ENCODE measurements around the gene FAM227B. TPM values are rescaled to one million over a fixed set of nuclear protein-coding genes. Genes with fewer than 3 reads are reported as not detected.

FAM227B gene
- total RNA-seq, 1 experiment from 2014 or later: 2.3 TPM

GRCh38 chr15:49650676-49651075, 30.1 kb upstream of the FAM227B start:
- Mint-ChIP-seq H3K4me3 (ENCODE audit: unreplicated experiment) (no peak overlapping the region), H3K4me1 (ENCODE audit: low read depth, unreplicated experiment) (no peaks in the 10 kb centered on the region), H3K27me3 (ENCODE audit: insufficient read depth, unreplicated experiment) (no peaks in the 10 kb centered on the region), H3K36me3 (ENCODE audit: insufficient read depth, unreplicated experiment) (no peaks in the 10 kb centered on the region), H3K9me3 (ENCODE audit: unreplicated experiment) (peaks cover 28% of the 10 kb centered on the region), H3K27ac (ENCODE audit: unreplicated experiment) (no peak overlapping the region)
- Histone ChIP-seq H3K4me3 (ENCODE audit: low read depth, low read length) (no peak overlapping the region), H3K27me3 (replicated peaks; ENCODE audit: control insufficient read depth, insufficient read depth, low read length) (no peaks in the 10 kb centered on the region), H3K9me3 (peaks cover 10% of the 10 kb centered on the region; the same call in 1 of the 2 replicates), H3K36me3 (ENCODE audit: control insufficient read depth, insufficient read depth, low read length) (no peaks in the 10 kb centered on the region), H3K4me1 (no peaks in the 10 kb centered on the region)
- POLR2A ChIA-PET: no interaction called here
- BruUV-seq (replicated peaks): no TSS peak
- intact Hi-C loops (cut with micrococcal nuclease; ENCODE audit: unreplicated experiment): no loop called here
- TF ChIP-seq CTCF (IDR thresholded peaks at IDR 0.05; ENCODE audit: insufficient read depth in 1 of 2, low read depth in 1 of 2, low read length in 1 of 2, severe bottlenecking in 1 of 2, unreplicated experiment in 1 of 2): no peak
- CTCF ChIA-PET: no interaction called here
- no peak for DNase-seq

GRCh38 chr15:49649987-49650386, 29.4 kb upstream of the FAM227B start:
- intact Hi-C loops (cut with micrococcal nuclease; ENCODE audit: unreplicated experiment): no loop called here
- no peak for DNase-seq
- no peaks in the 10 kb centered on the region for H3K27me3 ChIP-seq (replicated peaks; ENCODE audit: control insufficient read depth, insufficient read depth, low read length)
- no peaks in the 10 kb centered on the region for H3K4me1 ChIP-seq
- no peak for TF ChIP-seq CTCF (IDR thresholded peaks at IDR 0.05; ENCODE audit: insufficient read depth in 1 of 2, low read depth in 1 of 2, low read length in 1 of 2, severe bottlenecking in 1 of 2, unreplicated experiment in 1 of 2)
- H3K4me3 ChIP-seq (ENCODE audit: low read depth, low read length): no peak overlapping the region
- H3K9me3 ChIP-seq: peaks cover 10% of the 10 kb centered on the region; the same call in 1 of the 2 replicates
- POLR2A ChIA-PET: no interaction called here
- peaks cover 28% of the 10 kb centered on the region for H3K9me3 Mint-ChIP-seq (ENCODE audit: unreplicated experiment)
- H3K27ac Mint-ChIP-seq (ENCODE audit: unreplicated experiment): no peak overlapping the region
- H3K36me3 ChIP-seq (ENCODE audit: control insufficient read depth, insufficient read depth, low read length): no peaks in the 10 kb centered on the region
- H3K4me3 Mint-ChIP-seq (ENCODE audit: unreplicated experiment): no peak overlapping the region
- H3K27me3 Mint-ChIP-seq (ENCODE audit: insufficient read depth, unreplicated experiment): no peaks in the 10 kb centered on the region
- no peaks in the 10 kb centered on the region for H3K4me1 Mint-ChIP-seq (ENCODE audit: low read depth, unreplicated experiment)
- BruUV-seq (replicated peaks): no TSS peak
- CTCF ChIA-PET: no interaction called here
- H3K36me3 Mint-ChIP-seq (ENCODE audit: insufficient read depth, unreplicated experiment): no peaks in the 10 kb centered on the region

- no peak for TF ChIP-seq CTCF (IDR thresholded peaks at IDR 0.05; ENCODE audit: insufficient read depth in 1 of 2, low read depth in 1 of 2, low read length in 1 of 2, severe bottlenecking in 1 of 2, unreplicated experiment in 1 of 2)
- H3K4me1 Mint-ChIP-seq (ENCODE audit: low read depth, unreplicated experiment): no peaks in the 10 kb centered on the region
- H3K36me3 Mint-ChIP-seq (ENCODE audit: insufficient read depth, unreplicated experiment): no peaks in the 10 kb centered on the region
- no peaks in the 10 kb centered on the region for H3K27me3 Mint-ChIP-seq (ENCODE audit: insufficient read depth, unreplicated experiment)
- H3K27ac Mint-ChIP-seq (ENCODE audit: unreplicated experiment): no peak overlapping the region
- CTCF ChIA-PET: no interaction called here
- BruUV-seq (replicated peaks): no TSS peak
- H3K9me3 ChIP-seq: no peaks in the 10 kb centered on the region
- no peak overlapping the region for H3K4me3 ChIP-seq (ENCODE audit: low read depth, low read length)
- intact Hi-C loops (cut with micrococcal nuclease; ENCODE audit: unreplicated experiment): no loop called here
- H3K27me3 ChIP-seq (replicated peaks; ENCODE audit: control insufficient read depth, insufficient read depth, low read length): no peaks in the 10 kb centered on the region
- H3K9me3 Mint-ChIP-seq (ENCODE audit: unreplicated experiment): peaks cover under 1% of the 10 kb centered on the region
- POLR2A ChIA-PET: no interaction called here
- H3K4me1 ChIP-seq: no peaks in the 10 kb centered on the region
- H3K36me3 ChIP-seq (ENCODE audit: control insufficient read depth, insufficient read depth, low read length): no peaks in the 10 kb centered on the region
- DNase-seq: no peak
- H3K4me3 Mint-ChIP-seq (ENCODE audit: unreplicated experiment): no peak overlapping the region
Measured at GRCh38 chr15:49646891-49647290, 26.3 kb upstream of the FAM227B start.

All from Caco-2 (cell line).